ENCODE measurements around the gene TTN. TPM values are rescaled to one million over a fixed set of nuclear protein-coding genes. Genes with fewer than 3 reads are reported as not detected.
"Not testable (repeated sequence)": the region's sequence is repeated elsewhere in the genome, so short reads cannot be mapped to it uniquely, and the experiment has no call there.

TTN gene
- total RNA-seq, 2 donors from 2014 or later: 6.4 to 6.7 TPM

- DNase-seq (ENCODE audit: low spot score): no peak
- intact Hi-C loops (cut with DNase I): no loop called here
Measured at GRCh38 chr2:178689808-178690207, 117.4 kb downstream of the TTN start.

- intact Hi-C loops (cut with DNase I): no loop called here
- DNase-seq (ENCODE audit: low spot score): no peak
Measured at GRCh38 chr2:178683877-178684276, 123.3 kb downstream of the TTN start.

GRCh38 chr2:178681081-178681480, 126.1 kb downstream of the TTN start:
- intact Hi-C loops (cut with DNase I): no loop called here
- no peak for DNase-seq (ENCODE audit: low spot score)

GRCh38 chr2:178679891-178680290, 127.3 kb downstream of the TTN start:
- DNase-seq (ENCODE audit: low spot score): no peak
- intact Hi-C loops (cut with DNase I): no loop called here

- DNase-seq (ENCODE audit: low spot score): no peak
- intact Hi-C loops (cut with DNase I): no loop called here
Measured at GRCh38 chr2:178677599-178677998, 129.6 kb downstream of the TTN start.

- intact Hi-C loops (cut with DNase I): no loop called here
Measured at GRCh38 chr2:178676046-178676445, 131.2 kb downstream of the TTN start.

GRCh38 chr2:178674122-178674521, 133.1 kb downstream of the TTN start:
- intact Hi-C loops (cut with DNase I): no loop called here

More at GRCh38 chr2:178676046-178676445, 131.2 kb downstream of the TTN start:
- no peak for DNase-seq (ENCODE audit: low spot score)

GRCh38 chr2:178666458-178666857, 140.8 kb downstream of the TTN start:
- no peak for DNase-seq (ENCODE audit: low spot score)
- intact Hi-C loops (cut with DNase I): no loop called here

More at GRCh38 chr2:178674122-178674521, 133.1 kb downstream of the TTN start:
- no peak for DNase-seq (ENCODE audit: low spot score)

- intact Hi-C loops (cut with DNase I); DNase-seq (ENCODE audit: low spot score): not testable (repeated sequence)
Measured at GRCh38 chr2:178658480-178658879, 148.7 kb downstream of the TTN start.

GRCh38 chr2:178650554-178650953, 156.7 kb downstream of the TTN start:
- no peak for DNase-seq (ENCODE audit: low spot score)
- intact Hi-C loops (cut with DNase I): no loop called here

GRCh38 chr2:178644919-178645318, 162.3 kb downstream of the TTN start:
- intact Hi-C loops (cut with DNase I): no loop called here
- no peak for DNase-seq (ENCODE audit: low spot score)

GRCh38 chr2:178641498-178641897, 165.7 kb downstream of the TTN start:
- no peak for DNase-seq (ENCODE audit: low spot score)
- intact Hi-C loops (cut with DNase I): no loop called here

- DNase-seq (ENCODE audit: low spot score): no peak
- intact Hi-C loops (cut with DNase I): no loop called here
Measured at GRCh38 chr2:178635897-178636296, 171.3 kb downstream of the TTN start.

GRCh38 chr2:178632729-178633128, 174.5 kb downstream of the TTN start:
- intact Hi-C loops (cut with DNase I): no loop called here
- no peak for DNase-seq (ENCODE audit: low spot score)

- intact Hi-C loops (cut with DNase I): no loop called here
- DNase-seq (ENCODE audit: low spot score): no peak
Measured at GRCh38 chr2:178630581-178630980, 176.6 kb downstream of the TTN start.

- intact Hi-C loops (cut with DNase I): no loop called here
- no peak for DNase-seq (ENCODE audit: low spot score)
Measured at GRCh38 chr2:178629463-178629862, 177.8 kb downstream of the TTN start.

- DNase-seq (ENCODE audit: low spot score): no peak
- intact Hi-C loops (cut with DNase I): no loop called here
Measured at GRCh38 chr2:178628605-178629004, 178.6 kb downstream of the TTN start.

- intact Hi-C loops (cut with DNase I): no loop called here
Measured at GRCh38 chr2:178627401-178627800, 179.8 kb downstream of the TTN start.

GRCh38 chr2:178615969-178616368, 191.3 kb downstream of the TTN start:
- DNase-seq (ENCODE audit: low spot score): no peak
- intact Hi-C loops (cut with DNase I): no loop called here

More at GRCh38 chr2:178627401-178627800, 179.8 kb downstream of the TTN start:
- no peak for DNase-seq (ENCODE audit: low spot score)

- intact Hi-C loops (cut with DNase I): no loop called here
- DNase-seq (ENCODE audit: low spot score): no peak
Measured at GRCh38 chr2:178602901-178603300, 204.3 kb downstream of the TTN start.

- intact Hi-C loops (cut with DNase I): no loop called here
- no peak for DNase-seq (ENCODE audit: low spot score)
Measured at GRCh38 chr2:178592655-178593054, 214.6 kb downstream of the TTN start.

GRCh38 chr2:178589335-178589734, 217.9 kb downstream of the TTN start:
- intact Hi-C loops (cut with DNase I): no loop called here
- DNase-seq (ENCODE audit: low spot score): no peak

Data from posterior vena cava (tissue), 2 donors.